Adrenal gland (tissue), 5 donors: ENCODE data around the gene SIGLEC7.

Experiments used
- CTCF ChIP-seq, 6 experiments: fragments of 450-650 bp in 4 of 6; fragments of 200-600 bp in 2 of 6; sonication (generic) in 1 of 6; IDR thresholded peaks; 1 replicate in 5 of 6; 2 replicates in 1 of 6; pipeline versions ENCODE4 v1.5.1 to v1.8.0; 2016 to 2021; ENCODE audit warnings: antibody characterized with exemption in 6 of 6, mild to moderate bottlenecking in 2 of 6, moderate library complexity in 1 of 6
- POLR2A ChIP-seq, 2 donors: fragments of 450-650 bp; IDR thresholded peaks; one replicate each; pipeline ENCODE4 v1.6.1; 2017; ENCODE audit warnings: antibody characterized with exemption in 2 of 2, mild to moderate bottlenecking in 2 of 2, moderate library complexity in 1 of 2
- donor health status: DM: no; HTN: no; CAD: no.

- TF ChIP-seq POLR2A (IDR thresholded peaks at IDR 0.05): no peak
- no peak for TF ChIP-seq CTCF (IDR thresholded peaks at IDR 0.05)
Observed at GRCh38 chr19:51195616-51196015, 53.5 kb downstream of the SIGLEC7 start.
